Suprapubic skin (tissue), 3 donors: Measurements from ENCODE around the gene ARL4C.

Source experiments
- CTCF ChIP-seq, 2 donors: fragments of 200-600 bp in 1 of 2; fragments of 450-650 bp in 1 of 2; sonication (generic) in 1 of 2; IDR thresholded peaks; one replicate each; pipeline ENCODE4 v1.5.1; 2016 to 2019; ENCODE audit warnings: antibody characterized with exemption in 2 of 2, mild to moderate bottlenecking in 1 of 2, moderate library complexity in 1 of 2
- POLR2AphosphoS5 ChIP-seq, 3 donors: sonication (generic); formaldehyde crosslinking; IDR thresholded peaks; one replicate each; pipeline ENCODE4 v1.6.1; 2017; ENCODE audit warnings: antibody characterized with exemption in 3 of 3

- no peak for TF ChIP-seq CTCF (IDR thresholded peaks at IDR 0.05)
- TF ChIP-seq POLR2AphosphoS5 (IDR thresholded peaks at IDR 0.05), result no peak
Measured at GRCh38 chr2:234535464-234535863, 38.6 kb upstream of the ARL4C start.
